BJ (cell line): ENCODE measurements around the gene TAAR8. TPM values are rescaled to one million over a fixed set of nuclear protein-coding genes. Genes with fewer than 3 reads are reported as not detected.

Experiments
- CTCF ChIA-PET: fragments of 350-600 bp; formaldehyde crosslinking; extraction: SDS; loops from one replicate; lab custom pipeline; 2021; ENCODE audit warnings: antibody characterized with exemption, inconsistent platforms; lab: Yijun Ruan, JAX
- POLR2A ChIA-PET: fragments of 300-600 bp; sonication (Branson Sonifier 250); formaldehyde crosslinking; extraction: SDS; loops from one replicate; lab custom pipeline; 2021; ENCODE audit warnings: antibody characterized with exemption; lab: Charles Lee
- DNase-seq: peaks from one replicate; pipeline ENCODE4 v3.0.0-alpha.2; 2011; ENCODE audit warnings: low read depth
- H3K27me3 ChIP-seq: 2 replicates; pipeline ENCODE4 v1.6.0; 2011; ENCODE audit warnings: low read length; ENCODE audit not compliant: control insufficient read depth, insufficient read depth
- H3K36me3 ChIP-seq: 2 replicates; pipeline ENCODE4 v1.5.1; 2011; ENCODE audit warnings: low read length; ENCODE audit not compliant: control insufficient read depth, insufficient read depth
- H3K4me3 ChIP-seq: 2 replicates; pipeline ENCODE4 v1.5.1; 2011; ENCODE audit warnings: low read depth, mild to moderate bottlenecking, control low read depth, low read length
- polyA plus RNA-seq: library from polyadenylated mRNA; depleted of rRNA; stranded (reverse); fragments of >200 nt; gene quantifications from 2 replicates; pipeline ENCODE4 v1.2.3, GENCODE V29; 2011
- TF ChIP-seq, protein P1 (sequence below): IDR thresholded peaks from 2 replicates; pipeline ENCODE4 v1.5.1; 2011; ENCODE audit warnings: low read depth, mild to moderate bottlenecking, control low read depth, inconsistent platforms, low read length, moderate library complexity; ENCODE audit not compliant: insufficient read depth

TAAR8 gene
- polyA plus RNA-seq, 1 experiment = not detected

DNA sequence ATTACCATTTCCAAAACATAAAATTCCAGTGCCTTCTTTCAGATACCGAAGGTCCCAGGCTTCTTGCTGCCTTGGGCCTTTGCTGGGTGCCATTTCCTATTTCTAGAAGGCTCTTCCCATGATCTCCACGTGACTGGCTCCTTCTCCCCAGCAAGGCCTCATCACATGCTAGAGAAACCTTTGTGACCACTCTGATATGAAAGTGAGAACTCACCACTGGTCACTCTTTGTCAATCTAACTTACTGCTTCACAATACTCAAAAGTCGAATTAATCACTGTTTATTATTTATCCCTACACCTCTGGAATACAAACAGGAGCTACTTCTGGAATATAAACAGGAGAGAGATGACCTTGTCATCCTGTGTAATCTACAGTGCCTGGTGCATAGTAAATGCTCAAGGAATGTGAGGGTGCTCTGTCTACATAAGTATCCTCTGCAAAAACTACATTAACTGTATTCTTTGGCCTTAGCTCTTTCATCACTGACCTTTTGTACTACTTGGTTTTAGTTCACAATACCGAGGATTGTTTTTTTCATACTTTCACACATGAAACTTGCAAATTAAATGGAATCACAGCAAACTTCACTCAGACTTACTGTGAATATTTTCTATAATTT is 41.2 kb upstream of the TAAR8 start:
- Histone ChIP-seq H3K4me3 (peak overlapping the region; percentile 83; the same call in 1 of the 2 replicates), H3K27me3 (0 out of 2 replicates have a peak, but pooled peaks cover under 1% of the 10 kb centered on the region), H3K36me3 (no peaks in the 10 kb centered on the region)
- ChIA-PET POLR2A (interaction anchor here (0.5 kb wide), 1 partner anchor 213 kb away, joined by 3 read pairs; no protein-coding TSS in a partner anchor), CTCF (no interaction called here)
- no peak for DNase-seq
- TF ChIP-seq, protein P1, sequence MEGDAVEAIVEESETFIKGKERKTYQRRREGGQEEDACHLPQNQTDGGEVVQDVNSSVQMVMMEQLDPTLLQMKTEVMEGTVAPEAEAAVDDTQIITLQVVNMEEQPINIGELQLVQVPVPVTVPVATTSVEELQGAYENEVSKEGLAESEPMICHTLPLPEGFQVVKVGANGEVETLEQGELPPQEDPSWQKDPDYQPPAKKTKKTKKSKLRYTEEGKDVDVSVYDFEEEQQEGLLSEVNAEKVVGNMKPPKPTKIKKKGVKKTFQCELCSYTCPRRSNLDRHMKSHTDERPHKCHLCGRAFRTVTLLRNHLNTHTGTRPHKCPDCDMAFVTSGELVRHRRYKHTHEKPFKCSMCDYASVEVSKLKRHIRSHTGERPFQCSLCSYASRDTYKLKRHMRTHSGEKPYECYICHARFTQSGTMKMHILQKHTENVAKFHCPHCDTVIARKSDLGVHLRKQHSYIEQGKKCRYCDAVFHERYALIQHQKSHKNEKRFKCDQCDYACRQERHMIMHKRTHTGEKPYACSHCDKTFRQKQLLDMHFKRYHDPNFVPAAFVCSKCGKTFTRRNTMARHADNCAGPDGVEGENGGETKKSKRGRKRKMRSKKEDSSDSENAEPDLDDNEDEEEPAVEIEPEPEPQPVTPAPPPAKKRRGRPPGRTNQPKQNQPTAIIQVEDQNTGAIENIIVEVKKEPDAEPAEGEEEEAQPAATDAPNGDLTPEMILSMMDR = no peak

- Histone ChIP-seq H3K4me3 (peak overlapping the region; percentile 83), H3K27me3 (peaks cover 4% of the 10 kb centered on the region), H3K36me3 (no peaks in the 10 kb centered on the region)
- TF ChIP-seq, protein P1 = no peak
- ChIA-PET POLR2A (no interaction called here), CTCF (interaction anchor here (1.2 to 1.4 kb wide), 3 partner anchors 12 to 211 kb away, joined by 4 read pairs; no protein-coding TSS in a partner anchor)
- no peak for DNase-seq
Observed at GRCh38 chr6:132511831-132512220, 40.6 kb upstream of the TAAR8 start.

- CTCF ChIA-PET = interaction anchor here (1.0 to 1.4 kb wide), 5 partner anchors 11 to 233 kb away, joined by 3 to 4 read pairs (median 4); no protein-coding TSS in a partner anchor
- DNase-seq = no peak
- H3K4me3 ChIP-seq = peak overlapping the region; percentile 83
- H3K27me3 ChIP-seq = peaks cover 6% of the 10 kb centered on the region
- POLR2A ChIA-PET = no interaction called here
- TF ChIP-seq, protein P1 = no peak
- no peaks in the 10 kb centered on the region for H3K36me3 ChIP-seq
Observed at GRCh38 chr6:132512342-132512637, 40.2 kb upstream of the TAAR8 start.

DNA sequence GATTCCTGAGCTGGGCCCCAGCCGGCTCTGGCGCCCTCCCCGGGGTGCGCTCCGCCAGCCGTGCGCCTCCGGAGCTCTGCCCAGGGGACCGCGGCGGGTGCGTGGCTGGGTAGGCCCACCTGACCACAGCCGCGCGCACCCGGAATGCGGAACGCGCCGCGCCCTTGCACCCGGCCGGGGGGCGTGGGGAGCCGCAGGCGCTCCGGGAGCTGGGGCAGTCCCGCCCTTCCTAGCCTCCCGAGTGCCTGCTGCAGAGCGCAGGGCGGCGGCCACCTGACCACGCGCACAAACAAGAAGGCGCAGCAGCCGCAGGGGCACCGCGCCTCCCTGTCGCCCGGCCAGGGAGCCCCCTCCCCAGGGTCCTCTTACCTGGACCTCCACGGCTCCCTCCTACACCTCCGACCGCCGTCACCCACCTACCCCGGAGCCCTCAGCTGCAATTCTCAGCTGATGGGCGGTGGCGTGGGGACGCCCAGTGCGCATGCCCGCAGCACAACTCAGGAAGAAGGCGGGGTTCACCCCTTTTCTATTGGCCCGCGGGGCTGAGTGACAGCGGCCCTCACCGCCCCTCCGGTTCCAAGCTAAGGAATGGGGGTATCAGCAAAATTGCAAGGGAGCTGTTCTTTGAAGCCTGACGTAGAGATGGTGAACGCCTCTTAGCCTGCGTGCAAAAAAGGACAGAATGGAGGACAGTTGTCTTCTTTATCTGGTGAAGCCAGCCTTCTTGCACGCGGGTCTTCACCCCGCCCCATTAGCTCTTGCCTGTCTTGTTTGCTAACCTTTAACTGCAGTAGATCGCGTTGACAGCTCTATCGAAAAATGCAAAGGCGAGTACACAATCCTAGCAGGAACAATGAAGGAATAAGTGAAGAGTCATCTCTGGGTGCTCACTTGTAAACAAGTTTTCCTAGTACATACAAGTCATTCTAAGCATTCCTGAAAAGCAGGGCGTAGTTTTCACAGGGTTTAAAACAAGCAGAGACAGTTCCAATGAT is 39.5 kb upstream of the TAAR8 start, which contains the start of gene STX7:
Gene STX7 (minus strand): TSS at position 479 of the 995 bp plus-strand sequence. CDS start 9,586 bp downstream, outside the sequence.
- TF ChIP-seq, protein P1 = no peak
- DNase-seq = peak; percentile 55
- Histone ChIP-seq H3K36me3 (no peaks in the 10 kb centered on the region), H3K4me3 (peak within 1 kb of the TSS; percentile 83), H3K27me3 (peaks cover 6% of the 10 kb centered on the region)
- CTCF ChIA-PET = interaction anchor here (0.6 to 1.4 kb wide), 6 partner anchors 9 to 233 kb away, joined by 3 to 4 read pairs (median 4); no protein-coding TSS in a partner anchor
- POLR2A ChIA-PET = interaction anchor here (0.6 kb wide), 1 partner anchor 13 kb away, joined by 3 read pairs; no protein-coding TSS in a partner anchor
